ENCODE results near the gene UACA. TPM values are rescaled to one million over a fixed set of nuclear protein-coding genes. Genes with fewer than 3 reads are reported as not detected.
"Not testable (repeated sequence)": the region's sequence is repeated elsewhere in the genome, so short reads cannot be mapped to it uniquely, and the experiment has no call there.

The UACA gene
- total RNA-seq = 10 to 100 TPM; 16.3 to 35.2 TPM

DNA sequence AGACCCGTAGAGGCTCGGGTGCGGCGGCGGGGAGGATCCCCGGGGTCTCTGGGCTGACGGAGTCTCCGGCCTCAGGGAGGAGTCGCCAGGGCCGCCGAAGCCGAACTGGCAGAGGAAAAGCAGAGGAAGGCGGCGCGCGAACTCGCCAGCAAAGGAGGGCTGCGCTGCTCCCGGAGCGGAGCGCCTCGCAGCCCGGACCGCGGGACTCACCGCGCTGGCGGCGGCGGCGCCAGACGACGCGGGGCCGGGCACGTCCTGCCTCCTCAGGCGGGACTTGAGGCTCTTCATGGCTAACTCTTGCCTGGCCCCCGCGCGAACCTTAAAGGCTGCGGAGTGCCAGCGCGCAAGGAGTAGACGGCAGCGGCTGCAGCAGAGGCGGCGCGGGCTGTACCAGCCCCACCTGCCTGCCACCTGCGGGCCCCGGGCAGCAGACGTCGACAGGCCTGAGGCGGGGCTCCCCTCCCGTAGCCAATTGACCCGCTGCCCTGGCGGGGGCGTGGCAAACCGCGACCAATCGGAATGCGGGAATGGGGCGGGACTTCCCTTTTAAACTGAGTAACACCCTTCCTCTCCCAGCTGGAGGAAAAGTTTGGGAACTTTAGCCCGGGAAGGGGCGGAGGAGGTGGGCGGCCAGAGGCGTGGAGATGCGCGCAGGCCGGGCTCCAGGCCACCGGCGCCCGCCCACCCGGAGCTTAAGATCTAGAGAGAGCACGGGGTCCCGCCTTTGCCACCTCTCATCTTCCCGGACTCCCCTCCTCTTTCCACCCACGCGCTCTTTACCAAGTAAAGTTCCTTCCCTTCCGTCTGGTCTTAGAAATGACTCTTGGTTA lies at the start of gene UACA:
Gene UACA (minus strand): TSS at position 439 of the 830 bp plus-strand sequence. CDS start 151 bp downstream, at position 288.
- DNase-seq (ENCODE audit: low spot score) = peak; percentile 97
- H3K4me3 ChIP-seq = peak within 1 kb of the TSS; percentile 89 to 96
- TF ChIP-seq POLR2AphosphoS5 (IDR thresholded peaks at IDR 0.05) (peak; percentile 96), POLR2A (IDR thresholded peaks at IDR 0.05) (peak; percentile 99), CTCF (IDR thresholded peaks at IDR 0.05) (peak in 2 of 4 experiments; percentile 30 to 42)
- no peaks in the 10 kb centered on the region for H3K27me3 ChIP-seq (replicated peaks; ENCODE audit: insufficient read depth)
- intact Hi-C loops (cut with DNase I) = no loop called here
- H3K9me3 ChIP-seq = no peaks in the 10 kb centered on the region
- H3K36me3 ChIP-seq = no peaks in the 10 kb centered on the region
- under 1% methylated on average over 61 of the region's 79 CpGs for WGBS
- H3K27ac ChIP-seq = peak within 1 kb of the TSS; percentile 94 to 96
- H3K4me1 ChIP-seq (replicated peaks) = no peaks in the 10 kb centered on the region

GRCh38 chr15:70812827-70813364 lies 49.5 kb upstream of the UACA start:
- WGBS = 82% methylated on average over 4 of the region's 4 CpGs
- H3K4me1 ChIP-seq (replicated peaks) = no peaks in the 10 kb centered on the region
- H3K27ac ChIP-seq = no peak overlapping the region
- DNase-seq (ENCODE audit: low spot score) = no peak
- H3K9me3 ChIP-seq = no peaks in the 10 kb centered on the region
- H3K4me3 ChIP-seq = no peak overlapping the region
- no peaks in the 10 kb centered on the region for H3K36me3 ChIP-seq
- TF ChIP-seq POLR2A (IDR thresholded peaks at IDR 0.05) (no peak), CTCF (IDR thresholded peaks at IDR 0.05) (no peak), POLR2AphosphoS5 (IDR thresholded peaks at IDR 0.05) (no peak)
- intact Hi-C loops (cut with DNase I) = no loop called here
- H3K27me3 ChIP-seq (replicated peaks; ENCODE audit: insufficient read depth) = no peaks in the 10 kb centered on the region

- Histone ChIP-seq H3K4me1 (replicated peaks) (no peaks in the 10 kb centered on the region), H3K9me3 (no peaks in the 10 kb centered on the region), H3K36me3 (no peaks in the 10 kb centered on the region), H3K27me3 (replicated peaks; ENCODE audit: insufficient read depth) (no peaks in the 10 kb centered on the region), H3K4me3 (no peak overlapping the region), H3K27ac (no peak overlapping the region)
- 72% methylated on average over 9 of the region's 9 CpGs for WGBS
- no peak for DNase-seq (ENCODE audit: low spot score)
- intact Hi-C loops (cut with DNase I) = loop anchor here (2.0 kb wide), 1 partner anchor 130 kb away; no protein-coding TSS in a partner anchor
- TF ChIP-seq POLR2A (IDR thresholded peaks at IDR 0.05) (no peak), CTCF (IDR thresholded peaks at IDR 0.05) (no peak), POLR2AphosphoS5 (IDR thresholded peaks at IDR 0.05) (no peak)
Measured at GRCh38 chr15:70810916-70811578, 47.7 kb upstream of the UACA start.

DNA sequence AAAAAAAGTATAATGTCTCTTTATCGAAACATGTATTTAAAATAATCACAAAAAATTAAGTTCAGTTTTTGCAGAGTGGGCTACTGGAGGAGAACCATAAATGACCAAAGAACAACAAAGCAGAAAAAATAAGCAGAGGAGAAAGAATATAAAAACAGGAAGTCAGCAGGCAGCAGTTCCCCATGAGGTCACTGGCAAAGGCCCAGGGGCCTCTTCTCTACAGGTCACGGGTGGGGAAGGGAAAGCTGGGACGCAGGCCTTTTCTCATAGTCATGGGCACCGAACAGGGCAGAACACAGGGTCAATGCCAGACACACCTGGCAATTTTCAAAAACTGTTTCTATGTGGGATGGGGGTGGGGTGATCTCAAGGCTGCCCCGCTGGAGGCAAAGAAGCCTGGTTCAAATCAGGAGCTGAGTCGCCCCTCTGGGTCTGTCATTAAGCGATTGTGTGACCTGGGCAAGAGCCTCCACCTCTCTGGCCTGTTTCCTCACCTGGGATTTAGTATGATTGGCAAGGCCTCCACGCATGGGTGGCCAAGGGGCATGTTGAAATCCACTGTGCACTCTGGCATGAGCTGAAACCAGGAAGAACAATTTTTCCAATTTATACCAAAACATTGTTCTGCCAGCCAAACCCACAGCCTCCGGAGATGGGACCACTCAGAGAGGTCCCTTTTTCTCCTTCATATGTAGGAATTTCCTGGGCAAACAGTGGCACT lies 43.8 kb upstream of the UACA start:
- intact Hi-C loops (cut with DNase I) = no loop called here
- WGBS = 84% methylated on average over 9 of the region's 9 CpGs
- TF ChIP-seq POLR2AphosphoS5 (IDR thresholded peaks at IDR 0.05) = no peak
- no peak for TF ChIP-seq CTCF (IDR thresholded peaks at IDR 0.05)
- no peak for TF ChIP-seq POLR2A (IDR thresholded peaks at IDR 0.05)
- no peak overlapping the region for H3K4me3 ChIP-seq
- DNase-seq (ENCODE audit: low spot score) = no peak
- H3K27me3 ChIP-seq (replicated peaks; ENCODE audit: insufficient read depth) = no peaks in the 10 kb centered on the region
- H3K36me3 ChIP-seq = no peaks in the 10 kb centered on the region
- H3K4me1 ChIP-seq (replicated peaks) = no peaks in the 10 kb centered on the region
- H3K27ac ChIP-seq = no peak overlapping the region
- H3K9me3 ChIP-seq = no peaks in the 10 kb centered on the region

- H3K36me3 ChIP-seq; H3K9me3 ChIP-seq; DNase-seq (ENCODE audit: low spot score); H3K4me1 ChIP-seq (replicated peaks); intact Hi-C loops (cut with DNase I); H3K27ac ChIP-seq; H3K27me3 ChIP-seq (replicated peaks; ENCODE audit: insufficient read depth); H3K4me3 ChIP-seq: not testable (repeated sequence)
- 95% methylated on average over 9 of the region's 9 CpGs for WGBS
Measured at GRCh38 chr15:70804388-70804787, 41.0 kb upstream of the UACA start.
